SH-SY5Y (cell line): ENCODE results near the gene SLC29A1.

Source experiments
- GATA2 ChIP-seq: IDR thresholded peaks from 2 replicates; pipeline ENCODE4 v1.6.1; 2011; ENCODE audit warnings: mild to moderate bottlenecking, low read depth, low read length
- GATA3 ChIP-seq: IDR thresholded peaks from 2 replicates; pipeline ENCODE4 v1.6.1; 2011; ENCODE audit warnings: low read depth, mild to moderate bottlenecking, low read length, moderate library complexity

SLC29A1 gene

DNA sequence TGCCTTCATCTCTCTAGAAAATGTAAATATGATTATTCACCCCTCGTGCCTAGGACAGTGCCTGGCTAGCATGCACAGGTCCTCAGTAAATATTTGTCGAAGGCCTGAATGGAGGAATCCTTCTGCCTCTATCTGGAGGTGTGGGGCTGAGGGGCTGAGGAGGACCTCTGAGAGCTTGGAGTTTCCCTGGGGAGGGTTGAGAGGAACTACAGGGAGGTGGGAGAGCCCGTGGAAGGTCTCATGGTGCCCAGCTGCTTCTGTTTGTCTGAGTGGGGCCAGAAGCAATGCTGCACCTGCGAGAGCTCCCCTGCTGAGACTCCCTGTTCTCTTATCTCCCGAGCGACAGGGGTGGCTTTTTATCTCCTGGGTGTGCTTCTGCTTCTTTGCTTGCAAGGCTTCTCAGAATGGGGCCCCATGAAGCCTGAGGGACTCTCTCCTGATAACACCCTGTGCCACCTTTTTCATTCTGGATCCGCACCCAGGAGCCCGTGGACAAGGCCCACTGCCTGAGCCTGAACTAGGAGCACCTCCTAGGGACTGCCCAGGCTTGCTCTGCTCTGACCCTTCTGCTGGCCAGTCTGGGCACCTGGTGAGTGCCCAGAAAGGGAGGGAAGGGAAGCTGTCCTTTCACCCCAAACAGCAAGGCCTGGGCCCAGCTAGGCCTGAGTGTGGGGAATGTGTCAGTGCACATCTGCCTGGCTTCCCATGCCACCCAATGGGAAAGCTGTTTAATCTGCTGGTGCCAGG, 2.4 kb downstream of the SLC29A1 start:
- TF ChIP-seq GATA2 (no peak), GATA3 (no peak)

DNA sequence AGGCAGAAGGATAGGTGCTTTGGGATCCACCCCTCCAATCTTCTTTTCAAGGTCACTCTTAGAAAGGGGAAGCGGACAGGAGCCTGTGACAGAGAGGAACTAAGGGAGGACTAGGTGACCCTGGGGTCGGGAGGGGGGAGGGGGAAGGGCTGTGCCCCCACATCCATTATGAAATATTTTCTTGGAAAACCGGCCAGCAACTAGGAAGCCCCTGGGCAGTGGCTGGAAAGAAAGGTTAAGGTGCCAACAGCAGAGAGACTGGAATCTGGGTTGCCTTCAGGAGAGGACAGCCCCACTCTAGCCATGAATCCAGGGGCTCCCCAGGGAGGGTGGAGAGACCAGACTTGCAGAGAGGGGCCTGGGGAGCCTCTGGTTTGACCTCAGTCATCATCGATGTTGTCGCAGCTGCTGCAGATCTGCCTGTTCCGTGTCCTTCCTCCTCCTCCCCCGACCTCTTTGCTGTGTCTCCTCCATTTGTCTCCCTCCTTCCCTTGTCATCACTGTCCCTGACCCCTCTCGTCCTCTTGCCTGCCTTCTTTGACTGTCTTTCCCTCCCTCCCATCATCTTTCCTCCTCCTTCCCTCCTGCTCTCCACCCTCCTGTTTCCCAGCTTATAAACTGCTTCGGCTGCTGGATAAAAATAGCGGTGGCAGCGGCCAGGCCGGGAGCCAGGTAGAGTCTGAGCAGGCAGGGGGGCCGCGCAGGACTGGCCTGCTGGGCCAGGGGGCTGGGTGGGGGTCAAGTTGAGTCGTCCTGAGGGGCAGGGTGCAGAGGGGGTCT, 3.2 kb downstream of the SLC29A1 start:
- TF ChIP-seq GATA3 (no peak), GATA2 (no peak)

DNA sequence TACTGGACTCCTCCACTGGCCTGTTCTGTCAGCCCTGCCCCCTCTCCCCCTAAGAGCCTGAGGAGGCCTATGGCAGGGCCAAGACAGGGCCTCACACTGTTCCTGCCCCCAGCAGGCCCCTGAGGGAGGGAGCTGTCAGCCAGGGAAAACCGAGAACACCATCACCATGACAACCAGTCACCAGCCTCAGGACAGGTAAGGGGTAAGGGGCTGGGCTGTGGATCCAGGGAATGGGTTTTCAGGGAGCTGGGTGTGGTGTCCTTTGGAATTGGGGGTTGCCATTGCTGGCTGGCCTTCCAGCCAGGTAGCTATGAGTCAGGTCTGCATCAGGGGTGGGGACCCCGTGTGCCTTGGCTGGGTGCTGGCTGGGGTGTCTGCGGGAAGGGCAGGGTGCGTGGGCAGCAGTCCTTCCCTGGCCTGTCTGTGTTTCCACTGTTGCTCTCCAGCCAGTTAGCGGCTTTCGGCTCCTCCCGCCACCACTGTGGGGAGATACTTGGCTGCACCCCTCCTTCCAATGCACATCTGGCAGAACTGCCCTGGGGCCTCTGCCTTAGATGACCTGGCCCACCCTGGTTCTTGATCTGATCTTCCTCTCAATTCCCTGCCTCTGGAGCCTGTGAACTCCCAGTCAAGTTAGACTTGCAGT, 3.9 kb downstream of the SLC29A1 start:
- TF ChIP-seq GATA3 (no peak), GATA2 (no peak)

DNA sequence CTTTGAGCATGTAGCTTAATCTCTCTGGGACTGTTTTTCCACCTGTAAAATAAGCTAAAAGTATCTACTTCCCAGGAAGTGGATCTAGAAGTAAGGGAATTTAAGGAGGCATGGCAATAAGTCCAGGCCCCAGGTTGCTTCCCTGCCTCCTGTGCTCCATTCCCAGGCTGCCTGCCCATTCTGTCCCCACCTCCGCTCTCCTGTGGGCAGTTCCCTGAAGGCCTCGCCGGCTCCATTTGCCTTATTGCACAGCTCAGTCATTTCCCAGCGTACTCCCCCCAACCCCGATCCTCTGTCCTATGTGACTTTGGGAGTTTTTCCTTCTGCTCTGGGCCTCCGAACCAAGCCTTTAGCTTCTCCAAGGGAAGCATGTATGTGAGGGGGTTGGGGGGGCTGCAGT, 4.6 kb downstream of the SLC29A1 start:
- TF ChIP-seq GATA2, result no peak
- TF ChIP-seq GATA3, result no peak

DNA sequence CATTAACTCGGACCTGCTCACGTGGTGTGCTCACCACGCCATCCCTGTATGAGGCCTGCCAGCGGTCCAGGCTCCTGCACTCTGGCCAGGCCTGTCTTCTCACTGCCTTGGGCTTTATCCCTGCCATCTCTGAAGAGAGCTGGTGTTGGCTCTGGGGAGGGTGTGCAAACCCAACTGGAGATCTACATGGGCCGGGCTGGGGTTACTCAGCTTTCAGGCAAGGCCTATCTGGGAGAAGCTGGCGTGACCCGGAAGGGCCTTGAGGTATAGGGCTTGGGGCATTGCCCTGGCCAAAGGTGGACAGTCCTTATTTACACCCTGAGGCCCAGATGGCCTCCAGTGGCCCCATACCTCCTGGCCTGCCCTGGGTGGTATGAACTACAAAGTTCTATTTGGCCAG, 5.0 kb downstream of the SLC29A1 start:
- TF ChIP-seq GATA3 (no peak), GATA2 (no peak)

- TF ChIP-seq GATA2, result no peak
- TF ChIP-seq GATA3, result no peak
These were observed 5.4 kb downstream of the SLC29A1 start for GRCh38 chr6:44228836-44229235.

DNA sequence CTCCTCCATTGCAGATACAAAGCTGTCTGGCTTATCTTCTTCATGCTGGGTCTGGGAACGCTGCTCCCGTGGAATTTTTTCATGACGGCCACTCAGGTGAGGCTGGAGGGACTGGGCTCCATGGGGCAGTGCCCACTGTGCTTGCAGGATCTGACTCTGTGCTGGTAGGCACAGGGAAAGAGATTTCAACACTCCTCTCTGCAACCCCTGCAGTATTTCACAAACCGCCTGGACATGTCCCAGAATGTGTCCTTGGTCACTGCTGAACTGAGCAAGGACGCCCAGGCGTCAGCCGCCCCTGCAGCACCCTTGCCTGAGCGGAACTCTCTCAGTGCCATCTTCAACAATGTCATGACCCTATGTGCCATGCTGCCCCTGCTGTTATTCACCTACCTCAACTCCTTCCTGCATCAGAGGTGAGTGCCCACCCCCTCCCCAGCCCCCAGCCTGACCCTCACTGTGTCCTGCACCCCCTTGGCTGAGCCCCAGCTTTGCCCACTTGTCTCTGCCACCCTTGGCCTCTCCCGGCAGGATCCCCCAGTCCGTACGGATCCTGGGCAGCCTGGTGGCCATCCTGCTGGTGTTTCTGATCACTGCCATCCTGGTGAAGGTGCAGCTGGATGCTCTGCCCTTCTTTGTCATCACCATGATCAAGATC, 6.1 kb downstream of the SLC29A1 start:
- TF ChIP-seq GATA3, result no peak
- TF ChIP-seq GATA2, result no peak

- no peak for TF ChIP-seq GATA2
- TF ChIP-seq GATA3, result no peak
These were observed 6.8 kb downstream of the SLC29A1 start for GRCh38 chr6:44230034-44230675.

GRCh38 chr6:44232676-44233566, 9.5 kb downstream of the SLC29A1 start:
- TF ChIP-seq GATA3, result no peak
- TF ChIP-seq GATA2, result no peak

DNA sequence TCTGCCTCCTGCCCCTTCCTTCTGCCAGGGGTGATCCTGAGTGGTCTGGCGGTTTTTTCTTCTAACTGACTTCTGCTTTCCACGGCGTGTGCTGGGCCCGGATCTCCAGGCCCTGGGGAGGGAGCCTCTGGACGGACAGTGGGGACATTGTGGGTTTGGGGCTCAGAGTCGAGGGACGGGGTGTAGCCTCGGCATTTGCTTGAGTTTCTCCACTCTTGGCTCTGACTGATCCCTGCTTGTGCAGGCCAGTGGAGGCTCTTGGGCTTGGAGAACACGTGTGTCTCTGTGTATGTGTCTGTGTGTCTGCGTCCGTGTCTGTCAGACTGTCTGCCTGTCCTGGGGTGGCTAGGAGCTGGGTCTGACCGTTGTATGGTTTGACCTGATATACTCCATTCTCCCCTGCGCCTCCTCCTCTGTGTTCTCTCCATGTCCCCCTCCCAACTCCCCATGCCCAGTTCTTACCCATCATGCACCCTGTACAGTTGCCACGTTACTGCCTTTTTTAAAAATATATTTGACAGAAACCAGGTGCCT, 10.2 kb downstream of the SLC29A1 start:
- TF ChIP-seq GATA3, result no peak
- TF ChIP-seq GATA2, result no peak

- TF ChIP-seq GATA2 (no peak), GATA3 (no peak)
These were observed 11.0 kb downstream of the SLC29A1 start for GRCh38 chr6:44234101-44235025.

DNA sequence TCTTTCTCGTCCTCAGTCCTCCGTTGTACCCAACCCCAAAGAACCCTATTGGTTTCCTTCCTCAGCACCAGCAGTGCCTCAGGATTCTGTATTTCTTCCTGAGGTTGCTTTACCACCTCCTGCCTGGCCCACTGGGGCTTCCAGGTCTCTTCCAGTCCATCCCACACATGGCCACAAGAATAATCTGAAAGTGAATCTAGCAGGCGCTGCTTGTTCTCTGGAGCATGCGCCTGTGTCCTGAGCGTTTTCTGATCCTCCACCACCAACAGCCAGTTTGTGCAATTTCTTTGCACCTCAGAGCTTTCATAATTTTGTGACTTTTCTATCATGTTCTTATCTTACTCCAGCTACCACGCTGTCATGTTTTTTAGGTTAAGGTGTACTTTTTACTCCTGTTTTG, 11.9 kb downstream of the SLC29A1 start:
- TF ChIP-seq GATA3 (no peak), GATA2 (peak; percentile 79)
